Spleen (tissue), 11 donors: ENCODE measurements around the gene STRN. TPM values are rescaled to one million over a fixed set of nuclear protein-coding genes. Genes with fewer than 3 reads are reported as not detected.

Experiments used
- DNase-seq: peaks from one replicate; pipeline ENCODE4 v3.0.0-alpha.2; 2020
- H3K27ac ChIP-seq, 8 donors: fragments of 200-600 bp; sonication (generic) in 7 of 8; 1 replicate in 4 of 8; 2 replicates in 4 of 8; pipeline versions ENCODE4 v1.5.0 to v1.8.0; 2016 to 2021; ENCODE audit warnings: inconsistent platforms in 4 of 8, mild to moderate bottlenecking in 4 of 8, moderate library complexity in 1 of 8
- H3K27me3 ChIP-seq, 7 donors: fragments of 200-600 bp; sonication (generic) in 6 of 7; replicated peaks in 1 of 7; 1 replicate in 4 of 7; 2 replicates in 3 of 7; pipeline versions ENCODE4 v1.5.0 to v1.8.0; 2016 to 2021; ENCODE audit warnings: inconsistent platforms in 3 of 7, mild to moderate bottlenecking in 1 of 7
- H3K36me3 ChIP-seq, 6 donors: fragments of 200-600 bp; sonication (generic) in 5 of 6; 1 replicate in 4 of 6; 2 replicates in 2 of 6; pipeline versions ENCODE4 v1.5.0 to v1.8.0; 2016 to 2021; ENCODE audit warnings: inconsistent platforms in 2 of 6
- H3K4me1 ChIP-seq, 6 donors: fragments of 200-600 bp; sonication (generic) in 5 of 6; 1 replicate in 3 of 6; 2 replicates in 3 of 6; pipeline versions ENCODE4 v1.5.0 to v1.8.0; 2016 to 2021; ENCODE audit warnings: inconsistent platforms in 3 of 6
- H3K4me3 ChIP-seq, 8 donors: fragments of 200-600 bp; sonication (generic) in 7 of 8; 1 replicate in 4 of 8; 2 replicates in 4 of 8; pipeline versions ENCODE4 v1.5.0 to v1.8.0; 2016 to 2021; ENCODE audit warnings: inconsistent platforms in 4 of 8, mild to moderate bottlenecking in 4 of 8, moderate library complexity in 2 of 8
- H3K9me3 ChIP-seq, 8 donors: fragments of 200-600 bp; sonication (generic) in 7 of 8; 1 replicate in 4 of 8; 2 replicates in 4 of 8; pipeline versions ENCODE4 v1.5.0 to v1.8.0; 2016 to 2021; ENCODE audit warnings: inconsistent platforms in 4 of 8
- POLR2A ChIP-seq, 3 donors: fragments of 450-650 bp; IDR thresholded peaks; one replicate each; pipeline ENCODE4 v1.5.1; 2017; ENCODE audit warnings: antibody characterized with exemption in 3 of 3, mild to moderate bottlenecking in 1 of 3
- POLR2AphosphoS5 ChIP-seq, 3 donors: sonication (generic); formaldehyde crosslinking; IDR thresholded peaks; one replicate each; pipeline ENCODE4 v1.5.1; 2017; ENCODE audit warnings: antibody characterized with exemption in 3 of 3
- WGBS, 5 donors: extraction: QIAGEN DNeasy Blood & Tissue Kit in 3 of 5; methylation state at CpG; one replicate each; pipeline versions ENCODE4 v1.1.5 to v1.1.7; 2013 to 2018; 5-methylcytosine and 5-hydroxymethylcytosine counted together
- intact Hi-C: fragments of 100-400 bp; cut with DNase I; formaldehyde crosslinking; loops from one replicate; pipeline ENCODE4 v1.15.0; 2023; ENCODE audit warnings: low total_unique reads
- polyA plus RNA-seq, 3 donors: library from polyadenylated mRNA; stranded (reverse); fragments of 200-250 nt; gene quantifications; one replicate each; pipeline ENCODE4 v1.2.1, GENCODE V29; 2013
- total RNA-seq, 7 donors: library from RNA; depleted of rRNA in 3 of 7; stranded (reverse); fragments of >200 nt in 3 of 7; fragmentation: NEBNext Ultra II Directional in 4 of 7; extraction: Animal tissue kit (Norgen Biotek cat#: 25700) in 4 of 7; gene quantifications; one replicate each; pipeline versions ENCODE4 v1.1.0 to v1.2.1, GENCODE V29; 2016 to 2021
- TF ChIP-seq, protein P1 (sequence below), 11 experiments: fragments of 200-600 bp in 7 of 11; fragments of 450-650 bp in 4 of 11; sonication (generic) in 4 of 11; IDR thresholded peaks in 8 of 11; conservative IDR thresholded peaks in 3 of 11; 1 replicate in 7 of 11; 2 replicates in 4 of 11; pipeline versions ENCODE4 v1.4.0 to v1.8.0; 2016 to 2021; ENCODE audit warnings: antibody characterized with exemption in 11 of 11, inconsistent platforms in 4 of 11, mild to moderate bottlenecking in 1 of 11
- donor health status: healthy with polysubstance abuse.
- donor health status: DM: no; HTN: no; CAD: no; lungs with moderate emphysema.
- donor health status: DM: no; HTN: no; CAD: no.
- donor health status: Bipolar disorder and iron deficiency.
- donor health status: healthy.
- donor health status: DM: no; HTN: no; CAD: no.
- donor health status: DM: yes; HTN: yes; CAD: no.

The STRN gene
- total and polyA plus RNA-seq, 10 donors = 2.2 to 33.3 (median 26.2) TPM

DNA sequence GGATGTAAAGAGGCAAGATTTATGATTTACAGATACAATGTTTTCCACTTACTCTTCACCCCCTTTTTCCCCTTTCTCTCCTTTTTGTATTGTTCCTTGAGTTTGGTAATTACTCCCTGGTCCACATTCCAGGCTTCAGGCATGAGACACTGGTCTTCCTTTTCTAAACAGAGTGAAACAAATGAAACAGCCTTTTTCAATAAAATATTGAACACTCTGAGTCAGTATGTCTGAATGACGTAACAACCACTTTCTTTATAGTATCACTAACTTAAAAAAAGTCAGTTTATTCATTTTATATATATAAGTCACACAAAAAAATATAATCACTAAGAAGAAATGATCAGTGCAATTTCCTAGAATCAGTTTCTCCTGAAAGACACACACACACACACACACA lies 79.7 kb downstream of the STRN start:
- Histone ChIP-seq H3K4me3 (no peak overlapping the region), H3K36me3 (peaks cover 0 to 94% (median 27%) of the 10 kb centered on the region in 6 donors), H3K4me1 (peaks cover 0 to 7% (median 0%) of the 10 kb centered on the region in 6 donors), H3K27me3 (no peaks in the 10 kb centered on the region), H3K9me3 (no peaks in the 10 kb centered on the region), H3K27ac (no peak overlapping the region)
- DNase-seq = no peak
- intact Hi-C loops = no loop called here
- no peak for TF ChIP-seq POLR2A (IDR thresholded peaks at IDR 0.05)
- TF ChIP-seq, protein P1, sequence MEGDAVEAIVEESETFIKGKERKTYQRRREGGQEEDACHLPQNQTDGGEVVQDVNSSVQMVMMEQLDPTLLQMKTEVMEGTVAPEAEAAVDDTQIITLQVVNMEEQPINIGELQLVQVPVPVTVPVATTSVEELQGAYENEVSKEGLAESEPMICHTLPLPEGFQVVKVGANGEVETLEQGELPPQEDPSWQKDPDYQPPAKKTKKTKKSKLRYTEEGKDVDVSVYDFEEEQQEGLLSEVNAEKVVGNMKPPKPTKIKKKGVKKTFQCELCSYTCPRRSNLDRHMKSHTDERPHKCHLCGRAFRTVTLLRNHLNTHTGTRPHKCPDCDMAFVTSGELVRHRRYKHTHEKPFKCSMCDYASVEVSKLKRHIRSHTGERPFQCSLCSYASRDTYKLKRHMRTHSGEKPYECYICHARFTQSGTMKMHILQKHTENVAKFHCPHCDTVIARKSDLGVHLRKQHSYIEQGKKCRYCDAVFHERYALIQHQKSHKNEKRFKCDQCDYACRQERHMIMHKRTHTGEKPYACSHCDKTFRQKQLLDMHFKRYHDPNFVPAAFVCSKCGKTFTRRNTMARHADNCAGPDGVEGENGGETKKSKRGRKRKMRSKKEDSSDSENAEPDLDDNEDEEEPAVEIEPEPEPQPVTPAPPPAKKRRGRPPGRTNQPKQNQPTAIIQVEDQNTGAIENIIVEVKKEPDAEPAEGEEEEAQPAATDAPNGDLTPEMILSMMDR (IDR thresholded peaks at IDR 0.05 in 8 of 11, conservative IDR thresholded peaks at IDR 0.05 in 3 of 11) = no peak
- 96 to 100% (median 100%) methylated on average over 1 of the region's 1 CpG for WGBS, 5 donors

DNA sequence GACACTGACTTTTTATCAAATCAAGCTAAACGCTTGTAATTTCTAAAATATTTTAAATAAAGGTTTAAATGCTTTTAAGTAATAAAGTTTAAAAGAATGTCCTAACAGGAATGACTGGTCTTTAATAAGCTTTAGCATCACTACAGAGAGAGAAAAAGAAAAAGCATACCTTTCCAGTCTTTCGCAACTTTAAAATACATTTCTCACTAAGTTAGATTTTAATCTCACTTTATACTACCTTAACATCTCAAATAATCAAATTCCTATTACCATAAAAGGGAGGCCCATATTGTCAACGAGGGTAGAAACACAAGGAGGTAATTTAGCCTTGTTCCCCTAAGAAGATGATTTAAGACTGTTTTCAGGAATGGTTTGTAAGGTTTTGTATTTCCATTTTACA lies 80.7 kb downstream of the STRN start:
- Histone ChIP-seq H3K27ac (no peak overlapping the region), H3K27me3 (no peaks in the 10 kb centered on the region), H3K4me1 (peaks cover 0 to 7% (median 0%) of the 10 kb centered on the region in 6 donors), H3K36me3 (peaks cover 0 to 94% (median 25%) of the 10 kb centered on the region in 6 donors), H3K4me3 (no peak overlapping the region), H3K9me3 (no peaks in the 10 kb centered on the region)
- WGBS, 5 donors = 95 to 98% (median 98%) methylated on average over 3 of the region's 3 CpGs
- DNase-seq = no peak
- TF ChIP-seq POLR2A (IDR thresholded peaks at IDR 0.05) (no peak), POLR2AphosphoS5 (IDR thresholded peaks at IDR 0.05) (no peak)
- TF ChIP-seq, protein P1 (IDR thresholded peaks at IDR 0.05 in 8 of 11, conservative IDR thresholded peaks at IDR 0.05 in 3 of 11) = no peak
- intact Hi-C loops = no loop called here

DNA sequence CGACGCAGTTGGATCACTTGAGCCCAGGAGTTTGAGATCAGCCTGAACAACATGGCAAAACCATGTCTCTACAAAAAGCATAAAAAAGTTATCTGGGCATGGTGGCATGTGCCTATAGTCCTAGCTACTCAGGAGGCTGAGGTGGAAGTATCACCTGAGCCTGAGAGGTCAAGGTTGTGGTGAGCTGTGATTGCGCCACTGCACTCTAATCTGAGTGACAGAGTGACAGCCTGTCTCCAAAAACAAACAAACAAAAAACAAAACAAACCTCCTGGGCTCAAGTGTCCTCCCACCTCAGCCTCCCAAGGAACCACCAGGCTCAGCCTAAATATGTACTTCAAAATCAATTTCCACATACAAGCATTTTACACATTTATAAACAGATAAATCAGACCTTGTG lies 83.8 kb downstream of the STRN start:
- TF ChIP-seq POLR2A (IDR thresholded peaks at IDR 0.05) = no peak
- TF ChIP-seq POLR2AphosphoS5 (IDR thresholded peaks at IDR 0.05) = no peak
- WGBS, 5 donors = 98 to 100% (median 100%) methylated on average over 3 of the region's 3 CpGs
- H3K27ac ChIP-seq = no peak overlapping the region
- no peaks in the 10 kb centered on the region for H3K9me3 ChIP-seq
- no peak for DNase-seq
- intact Hi-C loops = no loop called here
- no peaks in the 10 kb centered on the region for H3K27me3 ChIP-seq
- no peaks in the 10 kb centered on the region for H3K4me1 ChIP-seq
- H3K36me3 ChIP-seq = peaks cover 0 to 98% (median 30%) of the 10 kb centered on the region in 6 donors
- H3K4me3 ChIP-seq = no peak overlapping the region

DNA sequence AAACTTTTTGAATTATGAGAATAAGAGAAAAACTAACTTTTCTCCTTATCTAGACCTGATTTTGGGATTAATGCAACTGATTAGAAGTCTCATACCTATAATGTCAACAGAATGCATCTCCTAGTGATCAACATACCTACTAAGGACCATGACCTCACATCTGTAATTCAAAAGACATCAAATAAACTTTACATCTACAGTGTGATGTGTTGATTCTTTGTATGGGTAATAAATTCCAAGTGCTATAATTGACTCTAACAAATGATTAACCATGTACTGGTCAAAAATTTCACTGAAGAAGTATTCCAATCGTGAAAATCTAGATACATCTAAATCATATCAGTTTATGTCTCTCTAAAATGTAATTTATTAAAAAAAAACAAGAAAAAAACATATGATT lies 84.5 kb downstream of the STRN start:
- H3K36me3 ChIP-seq = peaks cover 0 to 100% (median 37%) of the 10 kb centered on the region in 6 donors

More for the DNA sequence above, 84.5 kb downstream of the STRN start:
- intact Hi-C loops = no loop called here
- DNase-seq = no peak
- WGBS, 5 donors = 92 to 97% (median 96%) methylated on average over 1 of the region's 1 CpG
- H3K9me3 ChIP-seq = no peaks in the 10 kb centered on the region
- no peak overlapping the region for H3K4me3 ChIP-seq
- TF ChIP-seq POLR2A (IDR thresholded peaks at IDR 0.05) (no peak), POLR2AphosphoS5 (IDR thresholded peaks at IDR 0.05) (no peak)
- TF ChIP-seq, protein P1 (IDR thresholded peaks at IDR 0.05 in 8 of 11, conservative IDR thresholded peaks at IDR 0.05 in 3 of 11) = no peak
- no peaks in the 10 kb centered on the region for H3K27me3 ChIP-seq
- H3K4me1 ChIP-seq = no peaks in the 10 kb centered on the region
- no peak overlapping the region for H3K27ac ChIP-seq
